GM12878 (cell line): ENCODE data around the gene RIMBP2. TPM values are rescaled to one million over a fixed set of nuclear protein-coding genes. Genes with fewer than 3 reads are reported as not detected.
A peak's percentile ranks its signal among the peaks of the same experiment; 100 is the strongest.

ENCODE experiments used
- ATF7 ChIP-seq: fragments of 450-650 bp; IDR thresholded peaks from 2 replicates; pipeline ENCODE4 v1.6.1; 2016; ENCODE audit warnings: low read depth, mild to moderate bottlenecking
- BACH1 ChIP-seq: fragments of 450-650 bp; IDR thresholded peaks from 2 replicates; pipeline ENCODE4 v1.6.1; 2017; ENCODE audit warnings: mild to moderate bottlenecking, borderline replicate concordance
- CBX3 ChIP-seq: fragments of 200-600 bp; sonication (generic); IDR thresholded peaks from 2 replicates; pipeline ENCODE4 v1.6.1; 2016; ENCODE audit warnings: low read depth, borderline replicate concordance
- CBX5 ChIP-seq: sonication (generic); IDR thresholded peaks from 2 replicates; pipeline ENCODE4 v1.6.1; 2016; ENCODE audit warnings: low read depth, moderate library complexity, mild to moderate bottlenecking, inconsistent platforms
- CEBPB ChIP-seq, 2 experiments: fragments of 150-350 bp in 1 of 2; IDR thresholded peaks; 2 replicates each; pipeline ENCODE4 v1.6.1; 2012 to 2014; ENCODE audit warnings: low read depth in 2 of 2, low read length in 2 of 2, borderline replicate concordance in 1 of 2, inconsistent platforms in 1 of 2
- IKZF1 ChIP-seq: fragments of 450-650 bp; conservative IDR thresholded peaks from 2 replicates; pipeline ENCODE4 v1.6.1; 2017; ENCODE audit warnings: antibody characterized with exemption, mild to moderate bottlenecking
- LARP7 ChIP-seq: fragments of 450-650 bp; IDR thresholded peaks from 2 replicates; pipeline ENCODE4 v1.6.1; 2017; ENCODE audit warnings: mild to moderate bottlenecking
- MYB ChIP-seq: fragments of 150-350 bp; IDR thresholded peaks from 2 replicates; pipeline ENCODE4 v1.6.1; 2014; ENCODE audit warnings: mild to moderate bottlenecking, low read depth, low read length, borderline replicate concordance
- MYC ChIP-seq: IDR thresholded peaks from 2 replicates; pipeline ENCODE4 v1.6.1; 2011; ENCODE audit warnings: mild to moderate bottlenecking, low read length, moderate library complexity, inconsistent platforms; ENCODE audit not compliant: insufficient read depth, insufficient replicate concordance, insufficient read length, severe bottlenecking
- PAX8 ChIP-seq: fragments of 450-650 bp; IDR thresholded peaks from 2 replicates; pipeline ENCODE4 v1.6.1; 2017; ENCODE audit warnings: mild to moderate bottlenecking, moderate library complexity
- RELA ChIP-seq: fragments of 450-650 bp; IDR thresholded peaks from 2 replicates; pipeline ENCODE4 v1.8.0; 2014; ENCODE audit warnings: borderline replicate concordance; ENCODE audit not compliant: partially characterized antibody
- SIN3A ChIP-seq: IDR thresholded peaks from 2 replicates; pipeline ENCODE4 v1.6.1; 2012; ENCODE audit warnings: low read depth, low read length, improper control_type of control experiment
- ZNF24 ChIP-seq: fragments of 450-650 bp; IDR thresholded peaks from 2 replicates; pipeline ENCODE4 v1.6.1; 2017; ENCODE audit warnings: antibody characterized with exemption, mild to moderate bottlenecking
- polyA plus RNA-seq, 11 experiments: library from polyadenylated mRNA; depleted of rRNA in 4 of 11; unstranded in 6 of 11; stranded (reverse) in 5 of 11; fragments of >200 nt; fragmentation: Nextera tagmentation in 4 of 11; fragmentation: Illumina TruSeq in 1 of 11; extraction: Ambion mirVana in 4 of 11; extraction: Trizol in 1 of 11; gene quantifications; 1 replicate in 1 of 11; 2 replicates in 10 of 11; pipeline versions ENCODE4 v1.2.1 to v1.2.3, GENCODE V29; 2011 to 2016; ENCODE audit warnings: inconsistent platforms in 2 of 11, missing spikeins in 2 of 11, low read depth in 1 of 11
- total RNA-seq, 4 experiments: library from RNA; depleted of rRNA in 3 of 4; stranded (reverse); fragments of >200 nt in 3 of 4; fragmentation: Illumina TruSeq in 1 of 4; extraction: Trizol in 1 of 4; gene quantifications; 2 replicates each; pipeline versions ENCODE4 v1.2.1 to v1.2.3, GENCODE V29; 2013 to 2021
- TF ChIP-seq, protein P1 (sequence below): fragments of 450-650 bp; formaldehyde crosslinking; IDR thresholded peaks from 2 replicates; pipeline ENCODE4 v1.5.0; 2022; ENCODE audit warnings: mild to moderate bottlenecking, missing genetic modification characterization
- TF ChIP-seq, protein P2 (sequence below): fragments of 450-650 bp; formaldehyde crosslinking; IDR thresholded peaks from 2 replicates; pipeline ENCODE4 v1.4.0; 2022; ENCODE audit warnings: mild to moderate bottlenecking, moderate library complexity
- TF ChIP-seq, protein P3 (sequence below): fragments of 450-650 bp; IDR thresholded peaks from 2 replicates; pipeline ENCODE4 v1.6.1; 2017; ENCODE audit warnings: antibody characterized with exemption, mild to moderate bottlenecking, moderate library complexity
- TF ChIP-seq, protein P4 (sequence below): fragments of 450-650 bp; IDR thresholded peaks from 2 replicates; pipeline ENCODE4 v1.6.1; 2016; ENCODE audit warnings: mild to moderate bottlenecking, moderate library complexity, borderline replicate concordance

Gene RIMBP2
- total and polyA plus RNA-seq, 10 of the 15 experiments (the other 5 are each of a cell fraction or from before 2014, with no cell fraction given) = 0.04 to 2.9 (median 0.07) TPM; not detected in 1

GRCh38 chr12:130481392-130481879 is 234.7 kb downstream of the RIMBP2 start (continued):
- TF ChIP-seq, protein P1, sequence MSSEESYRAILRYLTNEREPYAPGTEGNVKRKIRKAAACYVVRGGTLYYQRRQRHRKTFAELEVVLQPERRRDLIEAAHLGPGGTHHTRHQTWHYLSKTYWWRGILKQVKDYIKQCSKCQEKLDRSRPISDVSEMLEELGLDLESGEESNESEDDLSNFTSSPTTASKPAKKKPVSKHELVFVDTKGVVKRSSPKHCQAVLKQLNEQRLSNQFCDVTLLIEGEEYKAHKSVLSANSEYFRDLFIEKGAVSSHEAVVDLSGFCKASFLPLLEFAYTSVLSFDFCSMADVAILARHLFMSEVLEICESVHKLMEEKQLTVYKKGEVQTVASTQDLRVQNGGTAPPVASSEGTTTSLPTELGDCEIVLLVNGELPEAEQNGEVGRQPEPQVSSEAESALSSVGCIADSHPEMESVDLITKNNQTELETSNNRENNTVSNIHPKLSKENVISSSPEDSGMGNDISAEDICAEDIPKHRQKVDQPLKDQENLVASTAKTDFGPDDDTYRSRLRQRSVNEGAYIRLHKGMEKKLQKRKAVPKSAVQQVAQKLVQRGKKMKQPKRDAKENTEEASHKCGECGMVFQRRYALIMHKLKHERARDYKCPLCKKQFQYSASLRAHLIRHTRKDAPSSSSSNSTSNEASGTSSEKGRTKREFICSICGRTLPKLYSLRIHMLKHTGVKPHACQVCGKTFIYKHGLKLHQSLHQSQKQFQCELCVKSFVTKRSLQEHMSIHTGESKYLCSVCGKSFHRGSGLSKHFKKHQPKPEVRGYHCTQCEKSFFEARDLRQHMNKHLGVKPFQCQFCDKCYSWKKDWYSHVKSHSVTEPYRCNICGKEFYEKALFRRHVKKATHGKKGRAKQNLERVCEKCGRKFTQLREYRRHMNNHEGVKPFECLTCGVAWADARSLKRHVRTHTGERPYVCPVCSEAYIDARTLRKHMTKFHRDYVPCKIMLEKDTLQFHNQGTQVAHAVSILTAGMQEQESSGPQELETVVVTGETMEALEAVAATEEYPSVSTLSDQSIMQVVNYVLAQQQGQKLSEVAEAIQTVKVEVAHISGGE (CRISPR knock-in tag) = no peak
- TF ChIP-seq LARP7 (no peak), RELA (peak; percentile 60), CBX3 (no peak), CBX5 (no peak), ATF7 (no peak), IKZF1 (peak; percentile 67), MYC (no peak), SIN3A (no peak), PAX8 (no peak), CEBPB (IDR thresholded peaks at IDR 0.05; ENCODE audit: borderline replicate concordance in 1 of 2, low read depth in 2 of 2, low read length in 2 of 2) (no peak), BACH1 (no peak), ZNF24 (no peak), MYB (no peak)
- TF ChIP-seq, protein P2, sequence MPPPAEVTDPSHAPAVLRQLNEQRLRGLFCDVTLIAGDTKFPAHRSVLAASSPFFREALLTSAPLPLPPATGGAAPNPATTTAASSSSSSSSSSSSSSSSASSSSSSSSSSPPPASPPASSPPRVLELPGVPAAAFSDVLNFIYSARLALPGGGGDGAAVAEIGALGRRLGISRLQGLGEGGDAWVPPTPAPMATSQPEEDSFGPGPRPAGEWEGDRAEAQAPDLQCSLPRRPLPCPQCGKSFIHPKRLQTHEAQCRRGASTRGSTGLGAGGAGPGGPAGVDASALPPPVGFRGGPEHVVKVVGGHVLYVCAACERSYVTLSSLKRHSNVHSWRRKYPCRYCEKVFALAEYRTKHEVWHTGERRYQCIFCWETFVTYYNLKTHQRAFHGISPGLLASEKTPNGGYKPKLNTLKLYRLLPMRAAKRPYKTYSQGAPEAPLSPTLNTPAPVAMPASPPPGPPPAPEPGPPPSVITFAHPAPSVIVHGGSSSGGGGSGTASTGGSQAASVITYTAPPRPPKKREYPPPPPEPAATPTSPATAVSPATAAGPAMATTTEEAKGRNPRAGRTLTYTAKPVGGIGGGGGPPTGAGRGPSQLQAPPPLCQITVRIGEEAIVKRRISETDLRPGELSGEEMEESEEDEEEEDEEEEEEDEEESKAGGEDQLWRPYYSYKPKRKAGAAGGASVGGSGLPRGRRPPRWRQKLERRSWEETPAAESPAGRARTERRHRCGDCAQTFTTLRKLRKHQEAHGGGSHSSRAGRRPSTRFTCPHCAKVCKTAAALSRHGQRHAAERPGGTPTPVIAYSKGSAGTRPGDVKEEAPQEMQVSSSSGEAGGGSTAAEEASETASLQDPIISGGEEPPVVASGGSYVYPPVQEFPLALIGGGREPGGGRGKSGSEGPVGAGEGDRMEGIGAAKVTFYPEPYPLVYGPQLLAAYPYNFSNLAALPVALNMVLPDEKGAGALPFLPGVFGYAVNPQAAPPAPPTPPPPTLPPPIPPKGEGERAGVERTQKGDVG (CRISPR knock-in tag) = no peak
- TF ChIP-seq, protein P3, sequence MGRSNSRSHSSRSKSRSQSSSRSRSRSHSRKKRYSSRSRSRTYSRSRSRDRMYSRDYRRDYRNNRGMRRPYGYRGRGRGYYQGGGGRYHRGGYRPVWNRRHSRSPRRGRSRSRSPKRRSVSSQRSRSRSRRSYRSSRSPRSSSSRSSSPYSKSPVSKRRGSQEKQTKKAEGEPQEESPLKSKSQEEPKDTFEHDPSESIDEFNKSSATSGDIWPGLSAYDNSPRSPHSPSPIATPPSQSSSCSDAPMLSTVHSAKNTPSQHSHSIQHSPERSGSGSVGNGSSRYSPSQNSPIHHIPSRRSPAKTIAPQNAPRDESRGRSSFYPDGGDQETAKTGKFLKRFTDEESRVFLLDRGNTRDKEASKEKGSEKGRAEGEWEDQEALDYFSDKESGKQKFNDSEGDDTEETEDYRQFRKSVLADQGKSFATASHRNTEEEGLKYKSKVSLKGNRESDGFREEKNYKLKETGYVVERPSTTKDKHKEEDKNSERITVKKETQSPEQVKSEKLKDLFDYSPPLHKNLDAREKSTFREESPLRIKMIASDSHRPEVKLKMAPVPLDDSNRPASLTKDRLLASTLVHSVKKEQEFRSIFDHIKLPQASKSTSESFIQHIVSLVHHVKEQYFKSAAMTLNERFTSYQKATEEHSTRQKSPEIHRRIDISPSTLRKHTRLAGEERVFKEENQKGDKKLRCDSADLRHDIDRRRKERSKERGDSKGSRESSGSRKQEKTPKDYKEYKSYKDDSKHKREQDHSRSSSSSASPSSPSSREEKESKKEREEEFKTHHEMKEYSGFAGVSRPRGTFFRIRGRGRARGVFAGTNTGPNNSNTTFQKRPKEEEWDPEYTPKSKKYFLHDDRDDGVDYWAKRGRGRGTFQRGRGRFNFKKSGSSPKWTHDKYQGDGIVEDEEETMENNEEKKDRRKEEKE = no peak
- TF ChIP-seq, protein P4, sequence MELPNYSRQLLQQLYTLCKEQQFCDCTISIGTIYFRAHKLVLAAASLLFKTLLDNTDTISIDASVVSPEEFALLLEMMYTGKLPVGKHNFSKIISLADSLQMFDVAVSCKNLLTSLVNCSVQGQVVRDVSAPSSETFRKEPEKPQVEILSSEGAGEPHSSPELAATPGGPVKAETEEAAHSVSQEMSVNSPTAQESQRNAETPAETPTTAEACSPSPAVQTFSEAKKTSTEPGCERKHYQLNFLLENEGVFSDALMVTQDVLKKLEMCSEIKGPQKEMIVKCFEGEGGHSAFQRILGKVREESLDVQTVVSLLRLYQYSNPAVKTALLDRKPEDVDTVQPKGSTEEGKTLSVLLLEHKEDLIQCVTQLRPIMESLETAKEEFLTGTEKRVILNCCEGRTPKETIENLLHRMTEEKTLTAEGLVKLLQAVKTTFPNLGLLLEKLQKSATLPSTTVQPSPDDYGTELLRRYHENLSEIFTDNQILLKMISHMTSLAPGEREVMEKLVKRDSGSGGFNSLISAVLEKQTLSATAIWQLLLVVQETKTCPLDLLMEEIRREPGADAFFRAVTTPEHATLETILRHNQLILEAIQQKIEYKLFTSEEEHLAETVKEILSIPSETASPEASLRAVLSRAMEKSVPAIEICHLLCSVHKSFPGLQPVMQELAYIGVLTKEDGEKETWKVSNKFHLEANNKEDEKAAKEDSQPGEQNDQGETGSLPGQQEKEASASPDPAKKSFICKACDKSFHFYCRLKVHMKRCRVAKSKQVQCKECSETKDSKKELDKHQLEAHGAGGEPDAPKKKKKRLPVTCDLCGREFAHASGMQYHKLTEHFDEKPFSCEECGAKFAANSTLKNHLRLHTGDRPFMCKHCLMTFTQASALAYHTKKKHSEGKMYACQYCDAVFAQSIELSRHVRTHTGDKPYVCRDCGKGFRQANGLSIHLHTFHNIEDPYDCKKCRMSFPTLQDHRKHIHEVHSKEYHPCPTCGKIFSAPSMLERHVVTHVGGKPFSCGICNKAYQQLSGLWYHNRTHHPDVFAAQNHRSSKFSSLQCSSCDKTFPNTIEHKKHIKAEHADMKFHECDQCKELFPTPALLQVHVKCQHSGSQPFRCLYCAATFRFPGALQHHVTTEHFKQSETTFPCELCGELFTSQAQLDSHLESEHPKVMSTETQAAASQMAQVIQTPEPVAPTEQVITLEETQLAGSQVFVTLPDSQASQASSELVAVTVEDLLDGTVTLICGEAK = no peak
